Stomach (tissue), 9 donors: Measurements from ENCODE around the gene MT1F. TPM values are rescaled to one million over a fixed set of nuclear protein-coding genes. Genes with fewer than 3 reads are reported as not detected.
"Not testable (repeated sequence)": the region's sequence is repeated elsewhere in the genome, so short reads cannot be mapped to it uniquely, and the experiment has no call there.

ENCODE experiments used
- DNase-seq, 2 donors: peaks; one replicate each; pipeline versions ENCODE4 v3.0.0 to v3.0.0-alpha.2; 2013 to 2019
- H3K27ac ChIP-seq, 5 donors: fragments of 200-600 bp in 4 of 5; sonication (generic) in 4 of 5; one replicate each; pipeline ENCODE4 v1.5.1; 2013 to 2019; ENCODE audit warnings: mild to moderate bottlenecking in 1 of 5, moderate library complexity in 1 of 5
- H3K27me3 ChIP-seq, 3 donors: fragments of 200-600 bp; sonication (generic); one replicate each; pipeline ENCODE4 v1.5.1; 2017 to 2019; ENCODE audit warnings: mixed run types in 1 of 3
- H3K36me3 ChIP-seq, 4 donors: fragments of 200-600 bp; sonication (generic); 1 replicate in 3 of 4; 2 replicates in 1 of 4; pipeline ENCODE4 v1.5.1; 2016 to 2019
- H3K4me1 ChIP-seq, 4 donors: fragments of 200-600 bp; sonication (generic); one replicate each; pipeline ENCODE4 v1.5.1; 2016 to 2019
- H3K4me3 ChIP-seq, 4 donors: fragments of 200-600 bp; sonication (generic) in 3 of 4; one replicate each; pipeline ENCODE4 v1.5.1; 2016 to 2019; ENCODE audit warnings: mild to moderate bottlenecking in 1 of 4
- H3K9me3 ChIP-seq, 4 donors: fragments of 200-600 bp; sonication (generic); one replicate each; pipeline ENCODE4 v1.5.1; 2016 to 2019
- EP300 ChIP-seq: sonication (generic); formaldehyde crosslinking; IDR thresholded peaks from one replicate; pipeline ENCODE4 v1.6.1; 2017; ENCODE audit warnings: antibody characterized with exemption
- POLR2A ChIP-seq, 4 donors: fragments of 450-650 bp; IDR thresholded peaks; one replicate each; pipeline ENCODE4 v1.6.1; 2016; ENCODE audit warnings: antibody characterized with exemption in 4 of 4, control low read depth in 2 of 4, mild to moderate bottlenecking in 1 of 4, moderate library complexity in 1 of 4
- POLR2AphosphoS5 ChIP-seq, 3 donors: sonication (generic); formaldehyde crosslinking; IDR thresholded peaks; one replicate each; pipeline ENCODE4 v1.6.1; 2016; ENCODE audit warnings: antibody characterized with exemption in 3 of 3
- WGBS, 5 donors: extraction: QIAGEN DNeasy Blood & Tissue Kit in 3 of 5; methylation state at CpG; one replicate each; pipeline versions ENCODE4 v1.1.5 to v1.1.7; 2013 to 2018; 5-methylcytosine and 5-hydroxymethylcytosine counted together
- intact Hi-C: fragments of 100-400 bp; cut with DNase I; formaldehyde crosslinking; loops from one replicate; pipeline ENCODE4 v1.15.1; 2023; ENCODE audit warnings: low total_unique reads
- polyA plus RNA-seq, 3 donors: library from polyadenylated mRNA; stranded (reverse); fragments of 200-250 nt; gene quantifications; one replicate each; pipeline ENCODE4 v1.2.3, GENCODE V29; 2013
- total RNA-seq, 5 donors: library from RNA; depleted of rRNA; stranded (reverse); fragments of >200 nt; gene quantifications; one replicate each; pipeline versions ENCODE4 v1.1.0 to v1.2.3, GENCODE V29; 2014 to 2016
- TF ChIP-seq, protein P1 (sequence below), 7 experiments: fragments of 450-650 bp in 4 of 7; fragments of 200-600 bp in 3 of 7; sonication (generic) in 3 of 7; IDR thresholded peaks; one replicate each; pipeline ENCODE4 v1.5.1; 2016 to 2019; ENCODE audit warnings: antibody characterized with exemption in 7 of 7, control low read depth in 2 of 7, mild to moderate bottlenecking in 1 of 7
- donor health status: healthy with polysubstance abuse.
- donor health status: Bipolar disorder and iron deficiency.
- donor health status: healthy.

Gene MT1F
- total and polyA plus RNA-seq, 8 donors = 7.5 to 225 (median 80.2) TPM; not detected in 2

DNA sequence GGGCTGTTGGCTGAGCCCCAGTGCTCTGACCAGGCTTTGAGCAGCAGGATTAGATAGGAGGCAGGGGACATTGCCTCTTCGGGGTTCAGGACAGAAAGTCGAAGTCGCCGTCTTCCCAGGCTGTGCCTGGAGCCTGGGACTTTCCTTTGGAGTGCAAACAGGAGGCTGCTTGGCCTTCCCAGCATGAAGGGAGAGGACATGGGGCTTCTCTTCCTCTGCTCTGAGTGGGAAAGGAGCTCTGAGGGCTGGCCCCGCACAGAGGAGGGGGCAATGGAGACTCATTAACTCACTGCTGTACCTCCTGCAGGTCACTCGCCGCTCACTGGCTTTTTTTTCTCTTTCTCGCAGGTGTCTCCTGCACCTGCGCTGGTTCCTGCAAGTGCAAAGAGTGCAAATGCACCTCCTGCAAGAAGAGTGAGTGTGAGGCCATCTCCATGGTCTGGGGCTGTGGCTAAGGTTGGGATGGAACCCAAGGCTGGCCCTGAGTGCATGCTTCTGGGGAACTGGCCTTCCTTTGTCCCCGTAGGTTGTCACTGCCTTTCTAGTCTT, 642 bp downstream of the MT1F start:
- Histone ChIP-seq H3K4me1 (peaks cover 13 to 32% (median 27%) of the 10 kb centered on the region in 4 donors), H3K36me3 (no peaks in the 10 kb centered on the region), H3K9me3 (no peaks in the 10 kb centered on the region), H3K4me3 (peak overlapping the region; percentile 51 to 71 (median 58)), H3K27ac (peak overlapping the region; percentile 75 to 88 (median 86)), H3K27me3 (peaks cover 0 to 50% (median 9%) of the 10 kb centered on the region in 3 donors)
- DNase-seq = peak in 1 of 2 donors; percentile 66
- TF ChIP-seq POLR2A (IDR thresholded peaks at IDR 0.05) (no peak), POLR2AphosphoS5 (IDR thresholded peaks at IDR 0.05) (no peak), EP300 (no peak)
- TF ChIP-seq, protein P1, sequence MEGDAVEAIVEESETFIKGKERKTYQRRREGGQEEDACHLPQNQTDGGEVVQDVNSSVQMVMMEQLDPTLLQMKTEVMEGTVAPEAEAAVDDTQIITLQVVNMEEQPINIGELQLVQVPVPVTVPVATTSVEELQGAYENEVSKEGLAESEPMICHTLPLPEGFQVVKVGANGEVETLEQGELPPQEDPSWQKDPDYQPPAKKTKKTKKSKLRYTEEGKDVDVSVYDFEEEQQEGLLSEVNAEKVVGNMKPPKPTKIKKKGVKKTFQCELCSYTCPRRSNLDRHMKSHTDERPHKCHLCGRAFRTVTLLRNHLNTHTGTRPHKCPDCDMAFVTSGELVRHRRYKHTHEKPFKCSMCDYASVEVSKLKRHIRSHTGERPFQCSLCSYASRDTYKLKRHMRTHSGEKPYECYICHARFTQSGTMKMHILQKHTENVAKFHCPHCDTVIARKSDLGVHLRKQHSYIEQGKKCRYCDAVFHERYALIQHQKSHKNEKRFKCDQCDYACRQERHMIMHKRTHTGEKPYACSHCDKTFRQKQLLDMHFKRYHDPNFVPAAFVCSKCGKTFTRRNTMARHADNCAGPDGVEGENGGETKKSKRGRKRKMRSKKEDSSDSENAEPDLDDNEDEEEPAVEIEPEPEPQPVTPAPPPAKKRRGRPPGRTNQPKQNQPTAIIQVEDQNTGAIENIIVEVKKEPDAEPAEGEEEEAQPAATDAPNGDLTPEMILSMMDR (IDR thresholded peaks at IDR 0.05) = no peak
- WGBS, 5 donors = 14 to 29% (median 16%) methylated on average over 8 to 10 of the region's 10 CpGs
- intact Hi-C loops = no loop called here

DNA sequence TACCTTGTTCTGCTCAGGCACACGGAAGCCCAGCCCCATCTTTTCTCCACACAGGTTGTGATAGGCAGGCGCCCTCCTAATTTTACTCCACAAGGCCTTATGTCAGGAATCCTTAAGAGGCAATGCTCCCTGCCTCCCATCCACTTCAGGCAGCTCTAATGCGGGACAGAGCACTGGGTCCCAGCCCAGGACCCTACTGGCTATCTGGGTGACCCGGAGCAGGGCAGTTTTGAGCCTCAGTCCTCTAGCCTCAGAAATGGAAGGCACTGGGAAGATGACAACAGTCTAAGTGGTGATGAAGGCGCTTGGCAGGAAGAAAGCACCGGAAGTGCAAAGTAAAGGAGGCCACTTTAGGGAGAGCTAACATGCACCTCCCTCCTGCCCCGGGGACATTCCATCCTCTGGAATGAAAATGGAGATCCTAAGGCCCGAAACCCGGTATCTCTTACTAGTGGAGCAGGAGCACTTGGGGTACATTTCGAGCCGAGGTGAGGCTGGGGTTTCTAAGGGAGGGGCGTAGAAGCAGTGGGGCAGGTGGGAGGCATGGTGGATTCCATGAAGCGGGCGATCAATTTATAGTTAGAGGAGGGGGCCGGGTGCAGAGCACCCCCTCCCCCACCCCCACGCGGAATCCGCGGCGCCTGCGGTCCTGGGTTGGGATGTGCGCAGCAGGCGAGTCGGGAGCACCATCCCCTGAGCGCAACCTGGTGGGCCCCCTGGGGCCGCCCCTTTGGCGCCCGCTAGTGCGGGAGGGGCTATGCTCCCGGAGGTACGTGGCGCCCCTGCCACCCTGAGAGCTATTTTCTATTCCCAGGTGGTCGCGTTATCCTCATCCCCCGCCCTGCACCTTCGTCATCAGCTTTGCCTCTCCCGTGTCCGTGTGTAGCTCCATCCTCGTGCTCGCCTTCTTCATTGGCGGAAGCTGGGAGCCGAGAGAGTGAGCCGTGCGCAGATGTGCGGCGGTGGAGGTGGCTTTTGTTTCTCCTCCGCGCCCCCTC, 4.9 kb downstream of the MT1F start:
- DNase-seq = peak in 1 of 2 donors; percentile 66
- Histone ChIP-seq H3K36me3 (no peaks in the 10 kb centered on the region), H3K27me3 (peaks cover 0 to 80% (median 9%) of the 10 kb centered on the region in 3 donors), H3K27ac (no peak overlapping the region), H3K4me3 (peak overlapping the region; percentile 12 to 28 (median 26)), H3K9me3 (no peaks in the 10 kb centered on the region), H3K4me1 (peaks cover 15 to 34% (median 29%) of the 10 kb centered on the region in 4 donors)
- WGBS, 5 donors = 16 to 31% (median 24%) methylated on average over 41 to 48 of the region's 48 CpGs
- intact Hi-C loops = no loop called here
- TF ChIP-seq POLR2A (IDR thresholded peaks at IDR 0.05) (no peak), POLR2AphosphoS5 (IDR thresholded peaks at IDR 0.05) (no peak), EP300 (no peak)
- TF ChIP-seq, protein P1 (IDR thresholded peaks at IDR 0.05) = no peak

DNA sequence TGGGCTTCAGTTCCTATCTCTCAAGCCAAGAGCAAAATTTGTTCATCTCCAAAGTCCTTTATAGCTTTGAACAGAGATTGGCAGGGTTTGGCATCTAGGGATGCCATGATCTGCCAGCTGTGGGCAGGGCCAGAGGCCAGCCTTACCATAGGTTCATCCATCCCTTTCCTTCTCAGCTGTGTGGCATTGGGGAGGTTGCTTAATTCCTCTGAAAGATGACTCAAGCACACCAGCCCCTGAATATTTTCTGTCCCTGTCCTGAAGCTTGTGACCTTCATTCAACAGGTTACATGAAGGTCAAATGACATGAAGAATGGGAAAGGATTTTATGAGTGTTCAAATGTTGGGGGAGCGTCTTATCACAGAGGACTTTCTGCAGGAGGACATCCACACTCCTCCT, 6.7 kb downstream of the MT1F start:
- WGBS, 5 donors = 88 to 100% (median 95%) methylated on average over 1 of the region's 1 CpG
- Histone ChIP-seq H3K4me1 (peaks cover 20 to 37% (median 35%) of the 10 kb centered on the region in 4 donors), H3K4me3 (no peak overlapping the region), H3K27ac (no peak overlapping the region), H3K9me3 (no peaks in the 10 kb centered on the region), H3K36me3 (no peaks in the 10 kb centered on the region), H3K27me3 (peaks cover 0 to 81% (median 26%) of the 10 kb centered on the region in 3 donors)
- intact Hi-C loops = no loop called here
- no peak for TF ChIP-seq POLR2AphosphoS5 (IDR thresholded peaks at IDR 0.05)
- no peak for TF ChIP-seq EP300
- TF ChIP-seq POLR2A (IDR thresholded peaks at IDR 0.05) = no peak
- TF ChIP-seq, protein P1 (IDR thresholded peaks at IDR 0.05) = no peak
- DNase-seq = no peak

DNA sequence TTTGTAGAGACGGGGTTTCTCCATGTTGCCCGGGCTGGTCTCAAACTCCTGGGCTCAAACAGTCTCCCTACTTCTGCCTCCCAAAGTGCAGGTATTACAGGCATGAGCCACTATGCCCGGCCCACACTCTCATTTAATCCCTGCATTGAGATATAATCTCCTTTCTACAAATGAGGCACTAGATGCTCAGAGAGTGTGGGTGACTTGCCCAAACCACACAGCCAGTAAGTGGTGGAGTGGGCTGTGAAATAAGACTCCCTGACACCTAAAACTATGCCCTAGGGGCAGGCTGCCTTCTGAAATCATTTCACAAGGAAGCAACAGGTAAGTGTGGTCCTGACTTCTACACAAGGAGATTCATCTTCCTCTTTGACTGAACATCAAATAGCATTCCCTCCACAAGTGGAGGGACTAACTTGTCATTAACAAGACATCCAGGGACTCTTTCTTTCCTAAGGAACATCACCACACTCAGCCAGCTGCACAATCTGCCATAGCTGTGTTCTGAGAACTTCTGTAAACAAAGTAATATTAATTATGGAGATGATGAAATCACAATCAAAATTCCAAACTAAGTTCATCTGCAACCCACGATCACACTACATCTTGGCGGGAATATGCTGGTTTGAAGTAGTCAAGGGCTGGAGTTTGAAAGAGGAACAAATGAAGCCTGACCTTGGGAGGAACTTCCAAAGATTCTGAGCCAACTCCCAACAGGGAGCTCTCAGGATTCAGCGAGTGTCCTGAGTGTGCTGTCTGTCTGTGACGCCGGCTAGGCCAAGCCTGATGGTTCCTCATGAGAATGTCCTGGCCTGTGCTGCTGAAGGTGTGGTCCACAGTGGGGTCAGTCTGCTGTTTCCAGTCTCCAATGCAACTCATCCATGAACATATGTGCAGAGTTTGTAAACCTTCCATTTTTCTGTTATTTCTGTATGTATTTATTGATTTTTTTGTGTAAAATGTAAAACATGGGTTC, 7.8 kb downstream of the MT1F start:
- H3K9me3 ChIP-seq, H3K27ac ChIP-seq, H3K4me3 ChIP-seq, intact Hi-C loops, DNase-seq, H3K36me3 ChIP-seq: not testable (repeated sequence)
- peaks cover 0 to 91% (median 34%) of the 10 kb centered on the region in 3 donors for H3K27me3 ChIP-seq
- WGBS, 5 donors = 57 to 69% (median 64%) methylated on average over 8 of the region's 8 CpGs
- peaks cover 26 to 43% (median 42%) of the 10 kb centered on the region in 4 donors for H3K4me1 ChIP-seq
